Measurements from ENCODE around the gene EPHA5.

DNA sequence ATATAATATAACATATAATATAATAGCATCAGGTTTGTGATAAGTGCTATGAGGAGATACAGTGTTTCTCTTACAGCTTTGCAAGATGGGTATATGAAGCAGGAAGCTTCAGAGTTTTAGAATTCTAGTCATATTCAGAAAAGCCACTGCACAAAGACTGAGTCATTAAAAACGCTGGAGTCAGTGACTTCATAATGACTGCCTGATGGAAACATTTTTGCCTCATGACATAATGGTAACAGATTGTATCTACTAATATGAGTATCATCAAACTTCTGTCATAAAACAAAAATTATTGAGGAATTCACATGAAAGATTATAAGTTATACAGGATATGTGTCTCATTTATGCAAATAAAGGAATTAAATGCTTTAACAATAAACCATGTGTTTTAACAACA is 46.8 kb downstream of the EPHA5 start:
- TF ChIP-seq, protein P1, sequence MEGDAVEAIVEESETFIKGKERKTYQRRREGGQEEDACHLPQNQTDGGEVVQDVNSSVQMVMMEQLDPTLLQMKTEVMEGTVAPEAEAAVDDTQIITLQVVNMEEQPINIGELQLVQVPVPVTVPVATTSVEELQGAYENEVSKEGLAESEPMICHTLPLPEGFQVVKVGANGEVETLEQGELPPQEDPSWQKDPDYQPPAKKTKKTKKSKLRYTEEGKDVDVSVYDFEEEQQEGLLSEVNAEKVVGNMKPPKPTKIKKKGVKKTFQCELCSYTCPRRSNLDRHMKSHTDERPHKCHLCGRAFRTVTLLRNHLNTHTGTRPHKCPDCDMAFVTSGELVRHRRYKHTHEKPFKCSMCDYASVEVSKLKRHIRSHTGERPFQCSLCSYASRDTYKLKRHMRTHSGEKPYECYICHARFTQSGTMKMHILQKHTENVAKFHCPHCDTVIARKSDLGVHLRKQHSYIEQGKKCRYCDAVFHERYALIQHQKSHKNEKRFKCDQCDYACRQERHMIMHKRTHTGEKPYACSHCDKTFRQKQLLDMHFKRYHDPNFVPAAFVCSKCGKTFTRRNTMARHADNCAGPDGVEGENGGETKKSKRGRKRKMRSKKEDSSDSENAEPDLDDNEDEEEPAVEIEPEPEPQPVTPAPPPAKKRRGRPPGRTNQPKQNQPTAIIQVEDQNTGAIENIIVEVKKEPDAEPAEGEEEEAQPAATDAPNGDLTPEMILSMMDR (IDR thresholded peaks at IDR 0.05) = no peak
- no peak for TF ChIP-seq POLR2A (IDR thresholded peaks at IDR 0.05)
- no peak for TF ChIP-seq POLR2AphosphoS5 (IDR thresholded peaks at IDR 0.05; ENCODE audit: insufficient read depth in 1 of 2, low read depth in 1 of 2)

Data from vagina (tissue), 2 donors.